NOMO-1 treated with dmso at 0.1 percent for 144 hours (cell line): ENCODE data around the gene ARFGEF3.

Source experiments
- DNase-seq: peaks from one replicate; lab custom pipeline; 2025; ENCODE audit not compliant: unreplicated experiment; lab: John Stamatoyannopoulos, UW

The ARFGEF3 gene

GRCh38 chr6:138240476-138241245 is 78.9 kb downstream of the ARFGEF3 start:
- no peak for DNase-seq

DNA sequence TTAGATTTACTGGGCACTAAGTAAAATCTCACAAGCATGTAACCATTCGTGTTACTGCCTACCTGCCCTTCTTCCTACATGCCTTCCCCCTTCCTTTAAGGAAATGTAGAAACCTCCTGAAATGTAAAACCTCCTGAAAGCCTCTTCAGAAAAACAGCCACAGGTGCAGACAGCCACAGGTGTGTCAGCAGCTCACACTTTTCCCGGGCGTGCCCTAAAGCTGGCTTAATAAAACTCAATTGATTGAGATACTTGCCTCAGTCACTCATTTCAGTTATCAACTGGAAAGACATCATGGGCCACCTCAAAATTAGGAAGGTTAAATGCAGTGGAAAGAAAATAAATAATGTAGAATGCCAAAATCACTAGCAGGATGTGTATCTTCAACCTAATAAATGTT is 79.6 kb downstream of the ARFGEF3 start:
- no peak for DNase-seq

GRCh38 chr6:138241934-138242333 is 80.2 kb downstream of the ARFGEF3 start:
- DNase-seq = no peak

- DNase-seq = no peak
Observed at GRCh38 chr6:138242987-138243592, 81.4 kb downstream of the ARFGEF3 start.

DNA sequence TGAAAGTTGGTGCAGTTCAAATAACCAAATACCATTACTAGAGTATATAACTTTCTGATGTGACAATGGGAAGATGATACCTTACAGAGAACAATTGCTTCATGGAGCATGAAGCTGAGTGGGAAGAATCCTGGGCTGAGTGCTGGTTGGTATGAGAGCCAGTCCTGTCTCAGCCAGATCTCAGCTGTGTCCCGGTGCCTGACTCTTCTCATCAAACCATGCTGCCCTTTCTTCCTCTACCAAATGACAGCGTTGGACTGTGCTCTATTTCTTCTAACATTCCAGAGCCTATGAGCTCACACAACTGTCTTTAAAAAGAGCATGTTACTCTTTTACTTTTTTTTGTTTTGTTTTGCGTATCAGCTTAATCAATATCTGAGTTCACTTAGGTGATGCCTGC is 84.0 kb downstream of the ARFGEF3 start:
- no peak for DNase-seq

- no peak for DNase-seq
Observed at GRCh38 chr6:138246650-138247440, 85.1 kb downstream of the ARFGEF3 start.

GRCh38 chr6:138248011-138248410 is 86.3 kb downstream of the ARFGEF3 start:
- DNase-seq = no peak

GRCh38 chr6:138248878-138249277 is 87.1 kb downstream of the ARFGEF3 start:
- no peak for DNase-seq

- no peak for DNase-seq
Observed at GRCh38 chr6:138250053-138250452, 88.3 kb downstream of the ARFGEF3 start.

DNA sequence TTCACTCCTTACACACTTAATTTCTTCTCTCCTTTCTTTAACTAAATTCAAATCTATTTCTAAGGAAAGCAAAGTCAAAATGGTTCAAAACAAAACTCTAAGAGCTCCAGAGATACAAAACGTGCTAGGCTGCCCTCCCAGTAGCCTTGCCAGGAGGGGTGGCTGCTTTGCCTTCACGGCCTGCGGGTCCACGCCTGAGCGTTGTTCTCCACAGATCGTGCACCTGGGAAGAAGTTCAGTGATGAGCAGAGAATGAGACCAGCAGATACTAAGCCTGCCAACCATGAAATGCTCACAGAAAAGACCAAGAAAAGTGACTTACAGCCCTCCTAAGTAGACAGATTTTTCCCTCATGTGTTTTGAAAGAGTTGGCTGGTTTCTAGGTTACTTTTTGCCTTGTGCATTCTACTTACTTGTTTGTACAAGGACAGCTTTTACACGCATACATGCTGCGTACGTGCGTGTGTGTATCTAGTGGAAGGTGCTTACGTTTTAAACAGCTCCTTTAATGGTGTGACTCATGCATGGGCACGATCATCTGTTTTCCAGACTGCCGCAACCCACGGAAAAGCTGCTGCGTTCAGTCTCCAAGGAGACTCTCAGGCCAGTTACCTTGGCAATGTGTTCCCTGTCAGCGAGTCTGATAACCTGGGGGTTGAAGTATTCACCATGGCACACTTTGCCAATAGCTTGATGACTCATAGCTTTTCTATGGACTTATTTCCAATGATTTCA is 88.9 kb downstream of the ARFGEF3 start:
- DNase-seq = no peak

DNA sequence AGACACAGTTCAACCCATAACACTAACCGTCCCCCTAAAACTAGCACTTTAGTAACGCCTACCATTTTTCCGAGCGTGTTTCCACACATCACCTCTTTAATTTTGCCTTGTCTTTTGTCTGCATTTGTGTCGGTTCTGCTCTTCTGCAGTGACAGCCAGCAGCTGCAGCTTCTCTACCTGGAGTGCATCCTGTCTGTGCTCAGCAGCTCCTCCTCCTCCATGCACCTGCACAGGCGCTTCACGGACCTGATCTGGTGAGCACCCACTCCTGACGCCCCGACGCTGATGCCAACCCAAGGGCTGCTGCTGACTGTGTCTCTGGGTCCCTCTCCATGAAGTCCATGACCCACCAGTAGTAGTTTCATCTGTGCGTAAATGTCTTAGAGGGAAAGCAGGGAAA is 92.0 kb downstream of the ARFGEF3 start:
- DNase-seq = no peak

DNA sequence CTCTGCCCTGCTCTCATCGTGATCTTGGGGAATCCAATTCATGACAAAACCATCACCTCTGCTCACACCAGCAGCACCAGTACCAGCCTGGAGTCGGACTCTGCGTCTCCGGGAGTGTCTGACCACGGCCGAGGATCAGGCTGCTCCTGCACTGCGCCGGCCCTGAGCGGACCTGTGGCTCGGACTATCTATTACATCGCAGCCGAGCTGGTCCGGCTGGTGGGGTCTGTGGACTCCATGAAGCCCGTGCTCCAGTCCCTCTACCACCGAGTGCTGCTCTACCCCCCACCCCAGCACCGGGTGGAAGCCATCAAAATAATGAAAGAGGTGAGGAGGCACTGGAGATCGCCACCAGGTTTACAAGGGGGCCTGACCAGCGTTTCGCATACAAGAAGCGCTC is 93.7 kb downstream of the ARFGEF3 start:
- no peak for DNase-seq

DNA sequence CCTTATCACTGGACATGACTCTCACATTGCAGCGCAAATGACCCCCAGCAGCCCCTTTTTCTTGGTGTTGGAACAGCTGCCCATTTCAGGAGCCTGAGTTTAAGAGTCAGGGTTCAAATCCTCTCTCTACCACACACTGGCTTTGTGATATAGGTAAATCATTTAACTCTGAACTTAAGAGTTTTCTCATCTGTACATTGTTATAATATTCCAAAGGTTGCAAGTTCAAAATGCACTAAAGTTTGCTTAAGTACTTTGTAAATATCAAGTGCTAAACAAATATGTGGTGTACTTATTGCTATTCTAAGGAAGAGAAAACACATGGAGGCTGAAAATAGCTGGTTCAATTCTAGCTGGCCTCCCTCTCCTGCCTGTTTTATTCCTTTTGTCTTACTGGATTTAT is 95.9 kb downstream of the ARFGEF3 start:
- no peak for DNase-seq

DNA sequence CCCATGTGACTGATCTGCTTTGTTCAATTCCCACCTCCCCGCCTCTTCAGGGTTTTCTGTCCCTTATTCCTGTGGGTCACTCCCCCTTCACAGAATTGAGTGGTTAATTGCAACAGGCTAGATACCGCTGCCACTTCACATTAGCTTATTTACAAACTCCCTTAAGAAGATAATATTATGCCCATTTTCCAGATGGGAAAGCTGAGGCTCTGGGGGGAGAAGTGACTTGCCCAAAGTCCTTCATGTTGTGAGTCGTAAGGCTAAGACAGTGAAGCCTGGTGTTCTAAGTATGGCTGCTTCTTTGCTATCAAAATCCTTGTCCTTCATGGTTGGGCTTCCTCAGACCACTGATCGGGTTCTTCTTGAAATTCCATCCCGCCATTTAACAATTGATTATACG is 96.5 kb downstream of the ARFGEF3 start:
- no peak for DNase-seq

DNA sequence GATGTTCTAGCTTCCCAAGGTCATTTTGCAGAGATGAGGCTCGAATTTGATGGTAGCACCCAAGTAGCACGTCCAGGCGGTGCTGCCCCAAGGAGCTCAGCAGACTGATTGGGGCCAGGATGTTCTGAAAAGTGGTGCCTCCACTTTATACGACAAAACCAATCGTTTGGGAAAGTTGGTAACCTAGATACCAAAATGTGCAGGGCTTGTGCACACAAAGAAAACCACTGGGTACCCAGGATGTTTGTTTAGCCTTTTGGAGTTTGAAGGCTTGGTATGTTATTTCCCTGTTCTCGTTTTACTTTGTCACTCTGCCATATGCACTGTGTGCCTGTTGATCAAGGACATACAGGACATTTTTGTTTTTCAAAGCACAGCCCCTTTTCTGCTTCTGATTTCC is 97.3 kb downstream of the ARFGEF3 start:
- no peak for DNase-seq

DNA sequence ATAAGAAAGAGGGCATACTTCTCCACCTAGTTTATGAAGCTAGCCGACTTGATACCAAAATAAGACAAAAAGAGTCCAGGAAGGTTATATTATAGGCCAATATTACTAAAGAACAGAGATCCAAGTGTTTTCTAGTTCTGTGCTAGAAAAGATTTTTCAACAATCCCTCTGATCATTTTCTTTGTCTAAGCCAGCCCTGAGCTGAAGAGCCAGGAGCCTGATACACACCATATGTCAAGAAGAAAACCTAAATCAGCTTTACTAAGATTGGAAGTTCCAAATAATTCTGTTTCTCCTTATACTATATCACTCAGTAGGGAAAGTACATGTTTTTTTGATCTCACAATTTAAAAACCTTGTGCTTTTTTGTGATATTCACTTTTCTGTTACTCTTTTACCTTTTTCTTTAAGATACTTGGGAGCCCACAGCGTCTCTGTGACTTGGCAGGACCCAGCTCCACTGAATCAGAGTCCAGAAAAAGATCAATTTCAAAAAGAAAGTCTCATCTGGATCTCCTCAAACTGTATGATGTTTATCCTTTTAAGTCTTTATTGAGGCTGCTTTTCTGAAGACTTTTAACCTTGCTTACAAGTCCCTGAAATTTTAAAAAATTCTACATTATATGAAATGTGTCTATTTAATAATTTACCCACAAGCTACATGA is 99.5 kb downstream of the ARFGEF3 start:
- DNase-seq = no peak

DNA sequence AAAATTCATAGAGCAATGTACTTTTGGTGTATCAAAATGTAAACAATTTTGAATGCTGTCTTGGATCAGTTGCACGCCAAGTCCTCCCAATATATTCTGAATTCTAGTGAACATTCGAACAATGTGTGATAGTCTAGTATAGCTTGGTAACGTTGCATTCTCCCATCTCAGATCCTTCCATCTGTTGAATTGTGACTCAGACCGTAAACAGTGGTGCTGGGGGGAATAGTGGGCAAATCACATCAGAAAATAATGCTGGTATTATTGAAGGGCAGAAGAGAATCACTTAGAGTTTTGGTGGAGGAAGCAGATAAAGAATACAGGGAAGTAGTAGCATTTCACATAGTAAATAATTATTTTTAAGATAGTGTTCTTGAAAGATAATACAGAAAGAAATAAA is 102.2 kb downstream of the ARFGEF3 start:
- DNase-seq = no peak

GRCh38 chr6:138264372-138264880 is 102.7 kb downstream of the ARFGEF3 start:
- peak; percentile 18 for DNase-seq

DNA sequence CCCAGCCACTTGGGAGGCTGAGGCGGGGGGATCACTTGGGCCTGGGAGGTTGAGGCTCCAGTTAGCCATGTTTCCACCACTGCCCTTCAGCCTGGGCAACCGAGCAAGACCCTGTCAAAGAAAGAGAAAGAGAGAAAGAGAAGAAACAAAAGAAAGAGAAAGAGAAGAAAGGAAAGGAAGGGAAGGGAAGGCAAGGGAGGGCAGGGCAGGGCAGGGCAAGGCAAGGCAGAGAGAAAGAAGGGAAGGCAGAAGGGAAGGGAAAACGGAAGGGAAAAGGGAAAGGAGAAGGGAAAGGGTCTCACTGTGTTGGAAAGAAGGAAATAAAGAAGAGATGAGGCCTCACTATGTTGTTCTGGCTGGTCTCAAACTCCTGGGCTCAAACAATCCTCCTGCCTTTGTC is 104.4 kb downstream of the ARFGEF3 start:
- no peak for DNase-seq
